HepG2 (cell line): ENCODE measurements around the gene TPI1. TPM values are rescaled to one million over a fixed set of nuclear protein-coding genes. Genes with fewer than 3 reads are reported as not detected.

Source experiments
- ARID2 ChIP-seq: sonication (generic); formaldehyde crosslinking; IDR thresholded peaks from 2 replicates; pipeline ENCODE4 v1.8.1; 2022; ENCODE audit warnings: mild to moderate bottlenecking, missing genetic modification reagents, borderline replicate concordance
- GATA4 ChIP-seq: sonication (generic); IDR thresholded peaks from 2 replicates; pipeline ENCODE4 v1.6.1; 2016; ENCODE audit warnings: antibody characterized with exemption, low read depth, borderline replicate concordance
- HMGXB3 ChIP-seq: sonication (generic); formaldehyde crosslinking; IDR thresholded peaks from 2 replicates; pipeline ENCODE4 v1.4.0; 2020; ENCODE audit warnings: missing genetic modification reagents, borderline replicate concordance
- HNRNPH1 ChIP-seq: fragments of 200-400 bp; formaldehyde crosslinking; optimal IDR thresholded peaks from 2 replicates; pipeline ENCODE3; 2017; ENCODE audit warnings: mild to moderate bottlenecking, low read depth, low read length
- JUN ChIP-seq: sonication (generic); formaldehyde crosslinking; IDR thresholded peaks from 2 replicates; pipeline ENCODE4 v1.4.0; 2020; ENCODE audit warnings: mild to moderate bottlenecking, missing genetic modification reagents
- KAT7 ChIP-seq: IDR thresholded peaks from 2 replicates; pipeline ENCODE4 v1.6.1; 2018; ENCODE audit warnings: borderline replicate concordance, missing compliant biosample characterization
- NFATC3 ChIP-seq: sonication (generic); formaldehyde crosslinking; IDR thresholded peaks from 2 replicates; pipeline ENCODE4 v1.5.1; 2020; ENCODE audit warnings: mild to moderate bottlenecking, missing genetic modification reagents
- PBX2 ChIP-seq: IDR thresholded peaks from 2 replicates; pipeline ENCODE4 v1.6.1; 2016; ENCODE audit warnings: control low read depth
- RARA ChIP-seq: IDR thresholded peaks from 2 replicates; pipeline ENCODE4 v1.6.1; 2016; ENCODE audit warnings: missing genetic modification reagents, missing compliant biosample characterization
- RBAK ChIP-seq: sonication (generic); formaldehyde crosslinking; IDR thresholded peaks from 2 replicates; pipeline ENCODE4 v1.5.1; 2020; ENCODE audit warnings: mild to moderate bottlenecking, missing genetic modification reagents
- RCOR2 ChIP-seq: IDR thresholded peaks from 2 replicates; pipeline ENCODE4 v1.6.1; 2016; ENCODE audit warnings: missing biosample characterization, missing genetic modification reagents
- ZBTB10 ChIP-seq: sonication (generic); formaldehyde crosslinking; IDR thresholded peaks from 2 replicates; pipeline ENCODE4 v1.4.0; 2020; ENCODE audit warnings: missing genetic modification reagents, borderline replicate concordance
- ZBTB21 ChIP-seq: sonication (generic); formaldehyde crosslinking; IDR thresholded peaks from 2 replicates; pipeline ENCODE4 v1.4.0; 2020; ENCODE audit warnings: missing genetic modification reagents
- ZBTB34 ChIP-seq: sonication (generic); formaldehyde crosslinking; IDR thresholded peaks from 2 replicates; pipeline ENCODE4 v1.8.0; 2022; ENCODE audit warnings: mild to moderate bottlenecking, missing genetic modification reagents
- ZNF276 ChIP-seq: sonication (generic); formaldehyde crosslinking; IDR thresholded peaks from 2 replicates; pipeline ENCODE4 v1.4.0; 2020; ENCODE audit warnings: mild to moderate bottlenecking, low read depth, missing genetic modification reagents
- polyA plus RNA-seq, 8 experiments: library from polyadenylated mRNA; depleted of rRNA in 3 of 8; stranded (reverse) in 7 of 8; unstranded in 1 of 8; fragments of >200 nt; fragmentation: Illumina TruSeq in 4 of 8; extraction: Trizol in 4 of 8; gene quantifications; 2 replicates each; pipeline versions ENCODE4 v1.2.1 to v1.2.3, GENCODE V29; 2011 to 2016; ENCODE audit warnings: low read depth in 4 of 8, missing spikeins in 1 of 8, mixed read lengths in 1 of 8; ENCODE audit not compliant: insufficient read depth in 1 of 8
- total RNA-seq, 5 experiments: library from RNA; depleted of rRNA; stranded (reverse); fragments of >200 nt; fragmentation: Illumina TruSeq; extraction: Trizol; gene quantifications; 2 replicates each; pipeline ENCODE4 v1.2.3, GENCODE V29; 2016; ENCODE audit warnings: low read depth in 1 of 5

Gene TPI1
- total and polyA plus RNA-seq, 2 of the 13 experiments (the other 11 are each of a cell fraction or from before 2014, with no cell fraction given), result 945 to 2,535 TPM

GRCh38 chr12:6872073-6873048 is 5.0 kb downstream of the TPI1 start (continued):
- TF ChIP-seq ZBTB10, result peak; percentile 76; the same call in 1 of the 2 replicates
- no peak for TF ChIP-seq RCOR2
- no peak for TF ChIP-seq RBAK (CRISPR knock-in tag)
- TF ChIP-seq HNRNPH1, result peak; percentile 4
- TF ChIP-seq ZNF276, result no peak
- TF ChIP-seq ZBTB21, result no peak
- no peak for TF ChIP-seq JUN (CRISPR knock-in tag)
- no peak for TF ChIP-seq KAT7
- no peak for TF ChIP-seq ARID2 (CRISPR knock-in tag)
- TF ChIP-seq PBX2 (CRISPR knock-in tag), result no peak
- TF ChIP-seq HMGXB3 (CRISPR knock-in tag), result no peak
- TF ChIP-seq ZBTB34 (CRISPR knock-in tag), result no peak
- TF ChIP-seq RARA, result peak; percentile 38; the same call in 1 of the 2 replicates
- TF ChIP-seq NFATC3 (CRISPR knock-in tag), result no peak
- TF ChIP-seq GATA4, result 0 out of 2 replicates have a peak, but pooled peaks have one; percentile 30
